Smooth muscle cell (in vitro differentiated cells): Measurements from ENCODE around the gene EFEMP1. TPM values are rescaled to one million over a fixed set of nuclear protein-coding genes. Genes with fewer than 3 reads are reported as not detected.

ENCODE experiments used
- DNase-seq: peaks from one replicate; lab custom pipeline; 2025; ENCODE audit not compliant: unreplicated experiment; lab: John Stamatoyannopoulos, UW
- H2AFZ ChIP-seq: fragments of 200-600 bp; sonication (generic); 2 replicates; pipeline ENCODE4 v1.6.0; 2016; ENCODE audit warnings: antibody characterized with exemption, low read depth, mild to moderate bottlenecking
- H3F3A ChIP-seq: fragments of 200-600 bp; sonication (generic); 2 replicates; pipeline ENCODE4 v1.6.0; 2017; ENCODE audit warnings: antibody characterized with exemption, low read depth
- H3K27ac ChIP-seq: fragments of 200-600 bp; sonication (generic); 2 replicates; pipeline ENCODE4 v1.5.1; 2016; ENCODE audit warnings: low read depth, mild to moderate bottlenecking
- H3K27me3 ChIP-seq: fragments of 200-600 bp; sonication (generic); 2 replicates; pipeline ENCODE4 v1.6.1; 2016; ENCODE audit warnings: low read depth, mild to moderate bottlenecking
- H3K36me3 ChIP-seq: fragments of 200-600 bp; sonication (generic); 2 replicates; pipeline ENCODE4 v1.5.1; 2016; ENCODE audit warnings: low read depth
- H3K4me1 ChIP-seq: fragments of 200-600 bp; sonication (generic); 2 replicates; pipeline ENCODE4 v1.5.1; 2016; ENCODE audit warnings: low read depth
- H3K4me2 ChIP-seq: fragments of 200-600 bp; sonication (generic); 2 replicates; pipeline ENCODE4 v1.6.0; 2016; ENCODE audit warnings: mild to moderate bottlenecking
- H3K4me3 ChIP-seq: fragments of 200-600 bp; sonication (generic); 2 replicates; pipeline ENCODE4 v1.5.1; 2016; ENCODE audit warnings: mild to moderate bottlenecking
- H3K79me2 ChIP-seq: fragments of 200-600 bp; sonication (generic); 2 replicates; pipeline ENCODE4 v1.6.0; 2016; ENCODE audit warnings: low read depth, mild to moderate bottlenecking
- H3K9ac ChIP-seq: fragments of 200-600 bp; sonication (generic); 2 replicates; pipeline ENCODE4 v1.6.0; 2016; ENCODE audit warnings: low read depth
- H3K9me3 ChIP-seq: fragments of 200-600 bp; sonication (generic); replicated peaks from 2 replicates; pipeline ENCODE4 v1.5.1; 2016; ENCODE audit warnings: low read depth
- H4K20me1 ChIP-seq: fragments of 200-600 bp; sonication (generic); 2 replicates; pipeline ENCODE4 v1.6.0; 2016; ENCODE audit warnings: low read depth
- CTCF ChIP-seq: fragments of 200-600 bp; sonication (generic); IDR thresholded peaks from 2 replicates; pipeline ENCODE4 v1.5.1; 2017; ENCODE audit warnings: borderline replicate concordance, mild to moderate bottlenecking, antibody characterized with exemption; ENCODE audit not compliant: insufficient read depth, poor library complexity, severe bottlenecking
- WGBS: methylation state at CpG from one replicate; pipeline ENCODE4 v1.1.7; 2016; ENCODE audit warnings: low lambda C conversion rate; 5-methylcytosine and 5-hydroxymethylcytosine counted together
- polyA plus RNA-seq: library from polyadenylated mRNA; unstranded; fragments of >200 nt; fragmentation: Nextera tagmentation; extraction: Ambion mirVana; gene quantifications from 2 replicates; pipeline ENCODE4 v1.2.1, GENCODE V29; 2016
- total RNA-seq: library from RNA; depleted of rRNA; stranded (reverse); fragments of >200 nt; gene quantifications from 2 replicates; pipeline ENCODE4 v1.2.3, GENCODE V29; 2014

EFEMP1 gene
- total and polyA plus RNA-seq, 2 experiments from 2014 or later: 19.2 to 28.3 TPM

GRCh38 chr2:55914786-55915185, 8.8 kb downstream of the EFEMP1 start:
- Histone ChIP-seq H2AFZ (no peak overlapping the region), H3K79me2 (no peaks in the 10 kb centered on the region), H3K4me2 (no peak overlapping the region), H3K36me3 (no peaks in the 10 kb centered on the region), H3K27ac (no peak overlapping the region), H3K4me3 (no peak overlapping the region), H3F3A (no peaks in the 10 kb centered on the region), H3K4me1 (no peaks in the 10 kb centered on the region), H3K9ac (no peak overlapping the region), H3K9me3 (no peaks in the 10 kb centered on the region), H3K27me3 (peaks cover 30% of the 10 kb centered on the region), H4K20me1 (no peaks in the 10 kb centered on the region)
- DNase-seq: no peak
- WGBS: 76% methylated on average over 1 of the region's 1 CpG
- no peak for TF ChIP-seq CTCF

GRCh38 chr2:55912926-55913325, 10.7 kb downstream of the EFEMP1 start:
- no peak for TF ChIP-seq CTCF
- WGBS: 92% methylated on average over 3 of the region's 3 CpGs
- no peaks in the 10 kb centered on the region for H3K79me2 ChIP-seq

GRCh38 chr2:55910077-55910476, 13.5 kb downstream of the EFEMP1 start:
- no peaks in the 10 kb centered on the region for H3K79me2 ChIP-seq
- H2AFZ ChIP-seq: no peak overlapping the region
- H3F3A ChIP-seq: no peaks in the 10 kb centered on the region
- no peak for DNase-seq
- no peak overlapping the region for H3K9ac ChIP-seq
- no peak for TF ChIP-seq CTCF
- H4K20me1 ChIP-seq: no peaks in the 10 kb centered on the region
- H3K27me3 ChIP-seq: peaks cover 37% of the 10 kb centered on the region
- no peak overlapping the region for H3K27ac ChIP-seq
- H3K9me3 ChIP-seq: no peaks in the 10 kb centered on the region
- no peaks in the 10 kb centered on the region for H3K36me3 ChIP-seq
- 93% methylated on average over 2 of the region's 2 CpGs for WGBS
- no peak overlapping the region for H3K4me3 ChIP-seq
- H3K4me2 ChIP-seq: no peak overlapping the region
- no peaks in the 10 kb centered on the region for H3K4me1 ChIP-seq

More at GRCh38 chr2:55912926-55913325, 10.7 kb downstream of the EFEMP1 start:
- H3K27ac ChIP-seq: no peak overlapping the region
- no peak overlapping the region for H3K9ac ChIP-seq
- H2AFZ ChIP-seq: no peak overlapping the region
- peaks cover 37% of the 10 kb centered on the region for H3K27me3 ChIP-seq
- no peak for DNase-seq
- no peaks in the 10 kb centered on the region for H3K36me3 ChIP-seq
- H3K4me3 ChIP-seq: no peak overlapping the region
- H3F3A ChIP-seq: no peaks in the 10 kb centered on the region
- H3K4me1 ChIP-seq: no peaks in the 10 kb centered on the region
- no peaks in the 10 kb centered on the region for H4K20me1 ChIP-seq
- no peak overlapping the region for H3K4me2 ChIP-seq
- no peaks in the 10 kb centered on the region for H3K9me3 ChIP-seq

- H3K9me3 ChIP-seq: no peaks in the 10 kb centered on the region
- H3K27me3 ChIP-seq: peaks cover 36% of the 10 kb centered on the region
- DNase-seq: no peak
- no peak overlapping the region for H3K4me3 ChIP-seq
- no peaks in the 10 kb centered on the region for H3K36me3 ChIP-seq
- 32% methylated on average over 3 of the region's 3 CpGs for WGBS
- H3K9ac ChIP-seq: no peak overlapping the region
- H4K20me1 ChIP-seq: no peaks in the 10 kb centered on the region
- H3F3A ChIP-seq: no peaks in the 10 kb centered on the region
- H3K79me2 ChIP-seq: no peaks in the 10 kb centered on the region
- TF ChIP-seq CTCF: no peak
- no peak overlapping the region for H2AFZ ChIP-seq
- no peak overlapping the region for H3K27ac ChIP-seq
- H3K4me1 ChIP-seq: no peaks in the 10 kb centered on the region
- no peak overlapping the region for H3K4me2 ChIP-seq
Observed at GRCh38 chr2:55907686-55908085, 15.9 kb downstream of the EFEMP1 start.
